22Rv1 (cell line): ENCODE data around the gene EHBP1.

Experiments used
- ZFX ChIP-seq: fragments of 450-650 bp; IDR thresholded peaks from 2 replicates; pipeline ENCODE4 v1.6.1; 2017; ENCODE audit warnings: antibody characterized with exemption, borderline replicate concordance
- TF ChIP-seq, protein P1 (sequence below): fragments of 450-650 bp; IDR thresholded peaks from 2 replicates; pipeline ENCODE4 v1.5.1; 2017; ENCODE audit warnings: mild to moderate bottlenecking

DNA sequence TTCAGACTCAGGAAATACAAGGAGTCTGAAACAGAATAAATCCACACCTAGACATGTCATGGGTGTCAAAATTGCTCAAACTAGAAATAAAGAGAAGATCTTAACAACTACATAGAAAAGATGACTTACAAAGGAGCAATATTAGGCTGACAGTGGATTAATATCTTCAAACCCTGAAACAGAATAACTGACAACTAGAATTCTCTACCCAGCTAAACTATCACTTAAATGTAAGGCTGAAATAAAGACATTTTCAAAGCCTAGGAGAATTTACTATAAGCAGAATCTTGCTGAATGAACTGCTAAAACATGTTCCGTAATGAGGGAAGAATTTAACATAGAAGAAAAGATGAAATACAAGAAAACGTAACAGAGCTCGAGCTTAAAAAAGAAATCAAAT is 168.1 kb downstream of the EHBP1 start:
- TF ChIP-seq, protein P1, sequence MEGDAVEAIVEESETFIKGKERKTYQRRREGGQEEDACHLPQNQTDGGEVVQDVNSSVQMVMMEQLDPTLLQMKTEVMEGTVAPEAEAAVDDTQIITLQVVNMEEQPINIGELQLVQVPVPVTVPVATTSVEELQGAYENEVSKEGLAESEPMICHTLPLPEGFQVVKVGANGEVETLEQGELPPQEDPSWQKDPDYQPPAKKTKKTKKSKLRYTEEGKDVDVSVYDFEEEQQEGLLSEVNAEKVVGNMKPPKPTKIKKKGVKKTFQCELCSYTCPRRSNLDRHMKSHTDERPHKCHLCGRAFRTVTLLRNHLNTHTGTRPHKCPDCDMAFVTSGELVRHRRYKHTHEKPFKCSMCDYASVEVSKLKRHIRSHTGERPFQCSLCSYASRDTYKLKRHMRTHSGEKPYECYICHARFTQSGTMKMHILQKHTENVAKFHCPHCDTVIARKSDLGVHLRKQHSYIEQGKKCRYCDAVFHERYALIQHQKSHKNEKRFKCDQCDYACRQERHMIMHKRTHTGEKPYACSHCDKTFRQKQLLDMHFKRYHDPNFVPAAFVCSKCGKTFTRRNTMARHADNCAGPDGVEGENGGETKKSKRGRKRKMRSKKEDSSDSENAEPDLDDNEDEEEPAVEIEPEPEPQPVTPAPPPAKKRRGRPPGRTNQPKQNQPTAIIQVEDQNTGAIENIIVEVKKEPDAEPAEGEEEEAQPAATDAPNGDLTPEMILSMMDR: no peak
- no peak for TF ChIP-seq ZFX
